Ovary (tissue), 9 donors: ENCODE measurements around the gene EMSY. TPM values are rescaled to one million over a fixed set of nuclear protein-coding genes. Genes with fewer than 3 reads are reported as not detected.

ENCODE experiments used
- DNase-seq, 5 donors: peaks; one replicate each; pipeline ENCODE4 v3.0.0-alpha.2; 2019 to 2020
- H3K27ac ChIP-seq, 2 donors: fragments of 200-600 bp; one replicate each; pipeline versions ENCODE4 v1.5.1 to v1.8.0; 2019 to 2022
- H3K27me3 ChIP-seq: fragments of 200-600 bp; one replicate; pipeline ENCODE4 v1.8.0; 2022
- H3K36me3 ChIP-seq: fragments of 200-600 bp; sonication (generic); one replicate; pipeline ENCODE4 v1.5.1; 2019
- H3K4me1 ChIP-seq: one replicate; pipeline ENCODE4 v1.8.1; 2013; ENCODE audit warnings: mild to moderate bottlenecking, moderate library complexity; ENCODE audit not compliant: insufficient read depth
- H3K4me3 ChIP-seq: fragments of 200-600 bp; sonication (generic); one replicate; pipeline ENCODE4 v1.5.1; 2017
- H3K9me3 ChIP-seq, 2 donors: fragments of 200-600 bp in 1 of 2; sonication (generic) in 1 of 2; one replicate each; pipeline versions ENCODE4 v1.5.1 to v1.8.1; 2013 to 2019; ENCODE audit warnings: mild to moderate bottlenecking in 1 of 2, moderate library complexity in 1 of 2
- EP300 ChIP-seq: sonication (generic); formaldehyde crosslinking; IDR thresholded peaks from one replicate; pipeline ENCODE4 v1.6.1; 2017; ENCODE audit warnings: antibody characterized with exemption
- POLR2A ChIP-seq: fragments of 450-650 bp; IDR thresholded peaks from one replicate; pipeline ENCODE4 v1.6.1; 2017; ENCODE audit warnings: antibody characterized with exemption, mild to moderate bottlenecking, moderate library complexity
- WGBS, 3 donors: extraction: QIAGEN DNeasy Blood & Tissue Kit in 1 of 3; methylation state at CpG; one replicate each; pipeline versions ENCODE4 v1.1.5 to v1.1.7; 2013 to 2017; 5-methylcytosine and 5-hydroxymethylcytosine counted together
- intact Hi-C, 4 donors: fragments of 100-400 bp; cut with DNase I; formaldehyde crosslinking; loops; one replicate each; pipeline versions ENCODE4 v1.11.0 to v1.15.1; 2022 to 2023
- polyA plus RNA-seq, 2 donors: library from polyadenylated mRNA; stranded (reverse); fragments of 200-250 nt in 1 of 2; fragments of 350-450 nt in 1 of 2; fragmentation: Illumina TruSeq in 1 of 2; extraction: RNeasy Lipid Tissue Mini Kit (QIAGEN cat#74804) in 1 of 2; gene quantifications; one replicate each; pipeline ENCODE4 v1.2.3, GENCODE V29; 2013 to 2014
- total RNA-seq, 7 donors: library from RNA; depleted of rRNA in 2 of 7; stranded (reverse); fragments of >200 nt in 2 of 7; fragmentation: NEBNext Ultra II Directional in 3 of 7; extraction: Animal tissue kit (Norgen Biotek cat#: 25700) in 3 of 7; gene quantifications; one replicate each; pipeline versions ENCODE4 v1.1.0 to v1.2.4, GENCODE V29; 2016 to 2023
- TF ChIP-seq, protein P1 (sequence below), 3 donors: fragments of 450-650 bp in 2 of 3; fragments of 200-600 bp in 1 of 3; IDR thresholded peaks; one replicate each; pipeline versions ENCODE4 v1.5.1 to v1.8.0; 2016 to 2022; ENCODE audit warnings: antibody characterized with exemption in 3 of 3, mild to moderate bottlenecking in 1 of 3
- donor health status: DM: no; HTN: no; CAD: no; lungs with moderate emphysema.
- donor health status: DM: no; HTN: no; CAD: no.
- donor health status: Bipolar disorder and iron deficiency.
- donor health status: DM: yes; HTN: yes; CAD: no.
- donor health status: DM: no; HTN: no; CAD: no.
- donor health status: DM: yes; HTN: yes; CAD: no.

Gene EMSY
- total and polyA plus RNA-seq, 9 donors = 8.8 to 56.0 (median 28.7) TPM

GRCh38 chr11:76506833-76507232 lies 62.0 kb downstream of the EMSY start:
- peaks cover 4% of the 10 kb centered on the region for H3K4me1 ChIP-seq
- H3K4me3 ChIP-seq = no peak overlapping the region
- TF ChIP-seq, protein P1, sequence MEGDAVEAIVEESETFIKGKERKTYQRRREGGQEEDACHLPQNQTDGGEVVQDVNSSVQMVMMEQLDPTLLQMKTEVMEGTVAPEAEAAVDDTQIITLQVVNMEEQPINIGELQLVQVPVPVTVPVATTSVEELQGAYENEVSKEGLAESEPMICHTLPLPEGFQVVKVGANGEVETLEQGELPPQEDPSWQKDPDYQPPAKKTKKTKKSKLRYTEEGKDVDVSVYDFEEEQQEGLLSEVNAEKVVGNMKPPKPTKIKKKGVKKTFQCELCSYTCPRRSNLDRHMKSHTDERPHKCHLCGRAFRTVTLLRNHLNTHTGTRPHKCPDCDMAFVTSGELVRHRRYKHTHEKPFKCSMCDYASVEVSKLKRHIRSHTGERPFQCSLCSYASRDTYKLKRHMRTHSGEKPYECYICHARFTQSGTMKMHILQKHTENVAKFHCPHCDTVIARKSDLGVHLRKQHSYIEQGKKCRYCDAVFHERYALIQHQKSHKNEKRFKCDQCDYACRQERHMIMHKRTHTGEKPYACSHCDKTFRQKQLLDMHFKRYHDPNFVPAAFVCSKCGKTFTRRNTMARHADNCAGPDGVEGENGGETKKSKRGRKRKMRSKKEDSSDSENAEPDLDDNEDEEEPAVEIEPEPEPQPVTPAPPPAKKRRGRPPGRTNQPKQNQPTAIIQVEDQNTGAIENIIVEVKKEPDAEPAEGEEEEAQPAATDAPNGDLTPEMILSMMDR (IDR thresholded peaks at IDR 0.05) = no peak
- TF ChIP-seq POLR2A (no peak), EP300 (no peak)
- no peak overlapping the region for H3K27ac ChIP-seq
- no peaks in the 10 kb centered on the region for H3K36me3 ChIP-seq
- intact Hi-C loops = no loop called here
- DNase-seq = no peak
- H3K27me3 ChIP-seq = no peaks in the 10 kb centered on the region
- 94 to 99% (median 95%) methylated on average over 2 of the region's 2 CpGs for WGBS, 3 donors
- no peaks in the 10 kb centered on the region for H3K9me3 ChIP-seq

GRCh38 chr11:76510060-76511047 lies 65.5 kb downstream of the EMSY start:
- DNase-seq = no peak
- Histone ChIP-seq H3K27me3 (no peaks in the 10 kb centered on the region), H3K36me3 (no peaks in the 10 kb centered on the region), H3K4me3 (no peak overlapping the region), H3K9me3 (no peaks in the 10 kb centered on the region), H3K4me1 (peaks cover 4% of the 10 kb centered on the region), H3K27ac (no peak overlapping the region)
- intact Hi-C loops = loop anchor here in 1 of 4 donors (5.0 kb wide), 1 partner anchor 303 kb away; the partner anchor contains the start of gene WNT11
- TF ChIP-seq, protein P1 (IDR thresholded peaks at IDR 0.05) = no peak
- TF ChIP-seq EP300 (no peak), POLR2A (no peak)
- 52 to 71% (median 61%) methylated on average over 5 of the region's 5 CpGs for whole genome bisulfite sequencing, 3 donors

DNA sequence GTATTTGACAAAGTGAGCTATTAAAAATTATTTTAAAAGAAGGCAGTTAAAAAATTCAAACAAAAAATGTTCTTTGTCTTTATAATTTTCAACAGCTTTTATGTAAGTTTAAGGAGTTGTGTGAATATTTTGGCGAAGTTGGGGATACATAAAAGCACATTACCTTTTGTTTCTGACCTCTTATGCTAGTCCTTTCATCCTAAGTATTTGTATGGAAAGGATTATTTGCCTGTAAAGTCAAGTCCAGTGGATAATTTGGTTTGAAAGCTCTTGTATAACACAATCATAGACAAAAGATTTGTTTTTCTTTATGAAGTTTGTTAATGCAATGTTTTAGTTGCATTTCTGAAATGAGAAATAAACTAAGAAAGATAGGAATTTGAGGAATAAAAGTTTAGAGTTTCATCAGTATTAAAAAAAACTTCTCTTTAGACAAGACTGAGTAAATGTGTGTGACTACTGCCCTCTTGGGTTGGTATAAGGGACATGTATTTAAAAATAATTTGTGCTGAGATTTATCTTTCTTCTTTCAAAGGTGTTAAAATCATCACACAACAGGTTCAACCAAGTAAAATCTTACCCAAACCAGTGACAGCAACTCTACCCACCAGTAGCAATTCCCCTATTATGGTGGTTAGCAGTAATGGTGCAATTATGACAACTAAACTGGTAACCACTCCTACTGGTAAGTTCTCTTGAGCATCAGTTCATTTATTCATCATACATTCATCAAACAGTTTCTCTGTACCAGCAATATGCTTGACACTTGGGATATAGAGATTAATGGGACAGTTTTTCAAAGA lies 68.2 kb downstream of the EMSY start:
- intact Hi-C loops = loop anchor here in 1 of 4 donors (5.0 kb wide), 1 partner anchor 306 kb away; the partner anchor contains the start of gene WNT11
- no peak for DNase-seq
- H3K4me3 ChIP-seq = no peak overlapping the region
- TF ChIP-seq, protein P1 (IDR thresholded peaks at IDR 0.05) = no peak
- TF ChIP-seq POLR2A (no peak), EP300 (no peak)
- no peaks in the 10 kb centered on the region for H3K36me3 ChIP-seq
- WGBS, 3 donors = 26 to 42% (median 28%) methylated on average over 1 of the region's 1 CpG
- no peak overlapping the region for H3K27ac ChIP-seq
- peaks cover 4% of the 10 kb centered on the region for H3K4me1 ChIP-seq
- H3K9me3 ChIP-seq = no peaks in the 10 kb centered on the region
- H3K27me3 ChIP-seq = no peaks in the 10 kb centered on the region

DNA sequence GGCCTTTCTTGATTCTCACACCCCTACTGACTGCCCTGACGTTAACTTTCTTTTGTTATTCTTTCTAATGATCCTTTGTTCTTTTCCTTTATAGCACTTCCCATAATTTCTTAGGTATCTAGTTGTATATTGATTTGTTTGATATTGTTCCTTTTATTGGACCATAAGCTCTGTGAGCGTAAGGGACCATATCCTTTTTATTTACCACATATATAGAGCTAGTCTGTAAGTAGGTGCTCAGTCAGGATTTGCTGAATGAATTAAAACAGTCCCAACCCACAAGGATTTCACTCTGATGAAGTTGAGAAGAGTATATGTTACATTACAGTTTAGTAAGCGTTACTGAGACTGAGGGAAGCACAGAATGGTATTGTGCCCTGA lies 68.8 kb downstream of the EMSY start:
- WGBS, 3 donors = 92 to 94% (median 94%) methylated on average over 3 of the region's 3 CpGs
- H3K27me3 ChIP-seq = no peaks in the 10 kb centered on the region
- DNase-seq = no peak
- no peak overlapping the region for H3K27ac ChIP-seq
- no peak overlapping the region for H3K4me3 ChIP-seq
- intact Hi-C loops = loop anchor here in 1 of 4 donors (5.0 kb wide), 1 partner anchor 306 kb away; the partner anchor contains the start of gene WNT11
- no peaks in the 10 kb centered on the region for H3K36me3 ChIP-seq
- TF ChIP-seq POLR2A (no peak), EP300 (no peak)
- TF ChIP-seq, protein P1 (IDR thresholded peaks at IDR 0.05) = no peak
- peaks cover 4% of the 10 kb centered on the region for H3K4me1 ChIP-seq
- H3K9me3 ChIP-seq = no peaks in the 10 kb centered on the region
